Activated naive CD4-positive, alpha-beta T cell treated with anti-CD3 and anti-CD28 coated beads for 36 hours (primary cell): ENCODE measurements around the gene SIX3. TPM values are rescaled to one million over a fixed set of nuclear protein-coding genes. Genes with fewer than 3 reads are reported as not detected.

Source experiments
- CTCF ChIA-PET: fragments of 350-600 bp; sonication (Branson Sonifier 250); formaldehyde crosslinking; loops from one replicate; lab custom pipeline; 2021; ENCODE audit warnings: antibody characterized with exemption; lab: Charles Lee
- DNase-seq: peaks from one replicate; pipeline ENCODE4 v3.0.0-alpha.2; 2020
- H3K27ac Mint-ChIP-seq: one replicate; pipeline ENCODE4 v1.8.0; 2021; ENCODE audit warnings: mild to moderate bottlenecking, mixed read lengths
- H3K27me3 Mint-ChIP-seq: one replicate; pipeline ENCODE4 v1.8.0; 2021; ENCODE audit warnings: low read depth, mixed read lengths
- H3K36me3 Mint-ChIP-seq: one replicate; pipeline ENCODE4 v1.8.0; 2021; ENCODE audit warnings: low read depth, mixed read lengths
- H3K4me1 Mint-ChIP-seq: one replicate; pipeline ENCODE4 v1.8.0; 2021; ENCODE audit warnings: low read depth, mixed read lengths
- H3K4me3 Mint-ChIP-seq: one replicate; pipeline ENCODE4 v1.8.0; 2021; ENCODE audit warnings: mild to moderate bottlenecking, moderate library complexity, mixed read lengths
- H3K9me3 Mint-ChIP-seq: one replicate; pipeline ENCODE4 v1.8.0; 2021; ENCODE audit warnings: mixed read lengths
- intact Hi-C: fragments of 100-400 bp; cut with micrococcal nuclease; formaldehyde crosslinking; loops from one replicate; pipeline ENCODE4 v1.15.1; 2023
- total RNA-seq, 2 experiments: library from RNA; stranded (reverse); gene quantifications; one replicate each; pipeline ENCODE4 v1.2.3, GENCODE V29; 2021

The SIX3 gene
- total RNA-seq, 2 experiments from 2014 or later = not detected

DNA sequence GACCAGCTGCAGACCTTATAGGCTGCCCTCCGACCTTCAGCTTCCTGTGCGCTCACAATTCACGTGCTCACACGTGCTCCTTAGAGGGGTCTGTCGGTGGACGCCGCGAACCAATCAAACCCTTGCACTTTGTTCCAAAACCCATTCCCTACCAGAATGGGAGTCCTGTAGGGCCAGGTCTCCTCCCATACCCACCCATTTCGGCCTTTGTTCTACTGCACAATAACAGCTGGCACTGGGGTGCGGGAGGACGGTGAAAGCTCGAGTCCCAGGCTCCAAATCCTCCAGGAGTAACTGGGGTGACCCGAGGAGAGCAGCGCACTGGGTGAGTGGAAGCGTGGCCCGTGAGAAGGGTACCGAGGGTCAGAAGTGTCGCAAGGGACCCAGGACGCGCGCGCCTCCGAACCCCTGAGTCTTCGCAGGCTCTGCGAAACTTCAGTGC, 13.0 kb downstream of the SIX3 start:
- intact Hi-C loops = loop anchor here (2.0 to 10.0 kb wide), 3 partner anchors 392 to 1080 kb away; no protein-coding TSS in a partner anchor
- CTCF ChIA-PET = interaction anchor here (0.8 to 4.4 kb wide), 15 partner anchors 16 to 865 kb away, joined by 3 to 42 read pairs (median 6); partner anchors contain the start of gene SIX2
- Mint-ChIP-seq H3K4me1 (peaks cover 21% of the 10 kb centered on the region), H3K9me3 (no peaks in the 10 kb centered on the region), H3K27me3 (peaks cover 62% of the 10 kb centered on the region), H3K36me3 (no peaks in the 10 kb centered on the region), H3K27ac (no peak overlapping the region), H3K4me3 (no peak overlapping the region)
- no peak for DNase-seq

DNA sequence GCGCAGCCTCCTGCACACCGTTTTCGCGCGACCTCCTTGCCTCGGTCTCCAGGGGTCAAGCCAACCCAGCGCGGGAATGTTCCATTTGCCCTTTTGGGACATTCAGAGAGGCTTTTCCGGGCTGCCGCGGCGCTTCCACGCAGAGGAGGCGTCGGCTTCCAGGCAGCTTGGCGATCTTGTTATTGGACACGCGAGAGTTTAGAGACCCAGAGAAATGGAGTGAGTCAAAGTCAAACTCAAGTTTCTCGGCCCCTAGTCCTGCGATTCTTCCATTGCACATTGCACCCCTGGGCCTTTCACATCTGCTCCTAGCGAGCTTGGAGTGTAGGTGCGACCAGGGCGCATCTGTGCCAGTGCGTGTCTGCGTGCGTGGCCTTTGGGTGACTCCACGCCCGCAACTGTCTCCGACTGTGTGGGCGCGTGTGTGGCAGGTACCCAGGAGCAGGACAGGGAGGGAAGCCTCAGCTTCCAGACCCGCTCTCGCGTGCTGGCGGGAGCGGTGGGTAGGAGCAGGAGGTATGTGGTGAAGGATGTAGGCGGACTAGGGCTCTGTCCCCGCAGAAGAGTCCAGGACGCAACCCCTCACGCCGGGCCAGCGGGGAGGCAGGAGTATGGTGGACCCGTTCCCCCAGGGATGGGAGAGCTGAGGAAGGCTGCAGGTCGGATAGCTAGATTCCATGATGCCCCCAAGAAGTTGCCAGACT, 13.5 kb downstream of the SIX3 start:
- H3K27ac Mint-ChIP-seq = no peak overlapping the region
- no peaks in the 10 kb centered on the region for H3K36me3 Mint-ChIP-seq
- peaks cover 21% of the 10 kb centered on the region for H3K4me1 Mint-ChIP-seq
- peak overlapping the region; percentile 36 for H3K4me3 Mint-ChIP-seq
- no peak for DNase-seq
- CTCF ChIA-PET = interaction anchor here (0.8 to 4.4 kb wide), 26 partner anchors 8 to 911 kb away, joined by 3 to 42 read pairs (median 4); partner anchors contain the start of gene SIX2
- H3K27me3 Mint-ChIP-seq = peaks cover 61% of the 10 kb centered on the region
- no peaks in the 10 kb centered on the region for H3K9me3 Mint-ChIP-seq
- intact Hi-C loops = loop anchor here (1.0 to 10.0 kb wide), 7 partner anchors 393 to 1080 kb away; no protein-coding TSS in a partner anchor

DNA sequence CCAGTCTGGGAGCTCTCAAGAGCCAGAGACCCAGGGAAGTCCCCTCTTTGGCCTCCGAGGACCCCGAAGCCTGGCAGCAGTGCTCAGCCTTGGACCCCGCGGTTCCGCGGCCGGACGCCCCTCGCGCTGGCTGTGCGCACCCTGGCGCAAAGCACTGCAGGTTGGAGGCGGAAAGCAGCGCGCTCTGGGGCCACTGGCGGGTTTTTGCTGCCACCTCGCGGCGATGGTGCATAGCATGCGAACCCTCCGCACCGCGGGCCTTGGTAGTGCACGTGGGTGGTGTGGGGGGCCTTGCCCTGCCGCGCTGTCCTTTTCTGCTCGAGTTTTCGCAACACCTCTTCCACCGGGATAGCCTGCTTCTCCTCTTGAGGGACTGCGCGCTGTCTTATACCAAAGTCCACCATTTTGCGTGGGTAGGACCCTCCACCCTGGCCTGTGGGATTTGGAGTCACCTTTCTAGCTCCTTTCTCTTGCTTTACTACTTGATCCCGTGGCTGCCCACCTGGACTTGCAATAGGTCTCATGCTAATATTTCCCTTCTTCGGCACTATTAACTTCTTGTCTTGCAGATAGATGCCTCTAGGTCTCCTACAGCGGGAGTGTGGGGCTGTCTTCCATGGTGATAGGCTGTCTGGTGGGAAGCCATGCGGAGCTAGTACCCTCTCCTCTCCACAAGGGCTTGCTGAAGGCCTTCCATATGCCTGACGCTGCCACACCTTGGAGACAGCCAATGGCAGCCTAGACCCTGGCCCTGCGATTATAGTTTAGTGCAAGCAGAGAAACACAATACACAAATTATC, 14.3 kb downstream of the SIX3 start:
- peaks cover 54% of the 10 kb centered on the region for H3K27me3 Mint-ChIP-seq
- intact Hi-C loops = loop anchor here (1.0 to 10.0 kb wide), 6 partner anchors 476 to 1081 kb away; no protein-coding TSS in a partner anchor
- DNase-seq = peak; percentile 87
- peaks cover 18% of the 10 kb centered on the region for H3K4me1 Mint-ChIP-seq
- H3K4me3 Mint-ChIP-seq = no peak overlapping the region
- no peak overlapping the region for H3K27ac Mint-ChIP-seq
- no peaks in the 10 kb centered on the region for H3K36me3 Mint-ChIP-seq
- CTCF ChIA-PET = interaction anchor here (0.7 to 4.4 kb wide), 29 partner anchors 8 to 912 kb away, joined by 3 to 42 read pairs (median 4); no protein-coding TSS in a partner anchor
- H3K9me3 Mint-ChIP-seq = no peaks in the 10 kb centered on the region

DNA sequence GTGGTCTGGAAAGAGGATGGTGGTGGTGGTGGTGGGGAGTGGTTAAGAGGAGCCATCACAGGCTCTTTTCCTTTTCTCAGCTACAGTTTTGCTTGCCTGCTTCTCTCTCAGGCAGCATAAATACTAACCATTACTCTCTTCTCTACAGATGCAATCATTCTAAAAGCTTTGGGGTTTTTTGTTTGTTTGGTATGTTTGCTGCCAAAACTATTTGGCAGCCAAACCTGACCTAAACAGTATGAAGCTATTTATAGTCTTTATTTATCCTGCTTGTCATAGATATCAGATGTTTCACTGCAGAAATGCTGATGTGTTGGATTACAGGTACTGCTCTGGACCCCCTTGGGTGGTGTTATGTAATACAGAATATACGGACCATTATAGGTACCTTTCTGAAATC, 15.3 kb downstream of the SIX3 start:
- Mint-ChIP-seq H3K4me1 (peaks cover 16% of the 10 kb centered on the region), H3K4me3 (no peak overlapping the region), H3K27ac (no peak overlapping the region), H3K9me3 (no peaks in the 10 kb centered on the region), H3K27me3 (peaks cover 46% of the 10 kb centered on the region), H3K36me3 (no peaks in the 10 kb centered on the region)
- CTCF ChIA-PET = interaction anchor here (0.6 to 4.4 kb wide), 10 partner anchors 13 to 913 kb away, joined by 3 to 42 read pairs (median 8); no protein-coding TSS in a partner anchor
- intact Hi-C loops = loop anchor here (10.0 kb wide), 1 partner anchor 1082 kb away; no protein-coding TSS in a partner anchor
- DNase-seq = no peak

DNA sequence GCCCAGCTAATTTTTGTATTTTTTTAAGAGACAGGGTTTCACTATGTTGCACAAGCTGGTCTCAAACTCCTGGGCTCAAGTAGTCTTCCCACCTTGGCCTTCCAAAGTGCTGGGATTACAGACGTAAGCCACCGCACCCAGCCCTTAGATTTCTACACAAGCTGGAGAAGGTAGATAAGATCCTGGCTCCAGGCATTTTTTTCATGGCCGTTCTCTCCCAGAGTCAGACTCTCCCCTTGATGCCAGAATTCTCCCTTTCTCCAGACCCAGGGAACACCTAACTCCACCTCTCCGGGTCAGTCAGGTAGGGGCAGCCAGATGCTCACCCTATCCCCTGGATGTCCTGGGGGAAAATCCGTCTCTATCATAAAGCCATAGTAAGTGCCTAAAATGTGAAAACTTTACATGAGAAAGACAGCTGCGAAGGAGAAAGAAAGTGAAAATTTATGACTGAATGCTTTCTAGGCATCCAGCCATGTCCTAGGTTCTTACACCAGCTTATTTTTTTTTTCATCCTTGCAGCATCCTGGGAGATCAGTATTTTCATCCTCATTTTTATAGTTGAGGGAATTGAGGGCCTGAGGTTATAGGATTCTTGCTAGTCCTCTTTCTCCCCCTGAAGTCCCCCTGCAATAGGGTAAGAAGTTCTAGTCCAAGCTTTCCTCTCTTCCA, 16.3 kb downstream of the SIX3 start:
- H3K9me3 Mint-ChIP-seq = no peaks in the 10 kb centered on the region
- H3K27ac Mint-ChIP-seq = no peak overlapping the region
- CTCF ChIA-PET = interaction anchor here (1.2 to 4.4 kb wide), 4 partner anchors 8 to 564 kb away, joined by 3 to 42 read pairs (median 16); no protein-coding TSS in a partner anchor
- no peaks in the 10 kb centered on the region for H3K36me3 Mint-ChIP-seq
- DNase-seq = no peak
- intact Hi-C loops = loop anchor here (10.0 kb wide), 1 partner anchor 1083 kb away; no protein-coding TSS in a partner anchor
- no peak overlapping the region for H3K4me3 Mint-ChIP-seq
- H3K27me3 Mint-ChIP-seq = peaks cover 42% of the 10 kb centered on the region
- H3K4me1 Mint-ChIP-seq = peaks cover 14% of the 10 kb centered on the region

DNA sequence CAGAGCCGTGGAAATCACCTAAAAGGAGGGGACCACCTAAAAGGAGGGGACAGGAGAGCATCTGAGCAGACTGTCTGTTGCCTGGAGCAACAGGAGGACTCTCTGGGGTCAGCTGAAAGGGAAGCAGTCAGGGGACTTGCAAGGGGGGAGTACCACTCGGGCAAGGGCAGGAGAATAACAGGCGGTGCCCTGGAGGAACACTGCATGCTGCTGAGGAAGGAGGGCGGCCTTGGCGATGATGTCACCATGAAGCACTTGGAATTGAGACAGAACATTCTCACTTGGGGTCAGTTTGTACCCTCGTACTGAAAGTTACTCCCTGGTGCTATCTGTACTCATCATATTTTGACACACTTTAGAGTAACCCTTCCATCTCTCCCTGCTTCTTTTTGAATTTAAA, 18.4 kb downstream of the SIX3 start:
- Mint-ChIP-seq H3K4me1 (peaks cover 5% of the 10 kb centered on the region), H3K27me3 (peaks cover 31% of the 10 kb centered on the region)

DNA sequence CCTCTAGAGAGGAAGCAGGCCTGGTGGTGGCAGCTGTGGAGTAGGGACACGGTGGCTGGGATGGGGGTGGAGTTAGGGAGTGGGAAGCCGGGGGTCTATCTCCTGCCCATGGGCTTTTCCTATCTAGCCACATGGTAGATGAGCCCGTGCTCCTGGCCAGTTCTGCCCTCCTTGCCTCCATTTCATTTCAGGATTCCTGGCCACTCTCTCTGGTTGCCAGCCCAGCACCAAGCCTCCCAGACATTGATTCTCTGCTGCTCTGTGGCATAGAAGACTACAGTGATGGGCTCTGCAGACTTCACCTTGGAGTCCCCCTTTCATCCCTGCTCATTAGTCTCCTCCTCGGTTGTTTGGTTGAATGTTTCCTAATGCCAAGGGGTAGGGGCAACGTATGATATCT, 19.4 kb downstream of the SIX3 start:
- no peak overlapping the region for H3K27ac Mint-ChIP-seq
- no peak overlapping the region for H3K4me3 Mint-ChIP-seq
- no peak for DNase-seq
- no peaks in the 10 kb centered on the region for H3K36me3 Mint-ChIP-seq
- intact Hi-C loops = no loop called here
- peaks cover 29% of the 10 kb centered on the region for H3K27me3 Mint-ChIP-seq
- CTCF ChIA-PET = interaction anchor here (0.6 kb wide), 1 partner anchor 26 kb away, joined by 3 read pairs; no protein-coding TSS in a partner anchor
- H3K4me1 Mint-ChIP-seq = no peaks in the 10 kb centered on the region
- H3K9me3 Mint-ChIP-seq = no peaks in the 10 kb centered on the region

More for the DNA sequence above, 18.4 kb downstream of the SIX3 start:
- H3K27ac Mint-ChIP-seq = no peak overlapping the region
- H3K4me3 Mint-ChIP-seq = no peak overlapping the region
- CTCF ChIA-PET = interaction anchor here (1.1 kb wide), 1 partner anchor 14 kb away, joined by 3 read pairs; no protein-coding TSS in a partner anchor
- DNase-seq = no peak
- H3K36me3 Mint-ChIP-seq = no peaks in the 10 kb centered on the region
- intact Hi-C loops = loop anchor here (10.0 kb wide), 1 partner anchor 1085 kb away; no protein-coding TSS in a partner anchor
- no peaks in the 10 kb centered on the region for H3K9me3 Mint-ChIP-seq

DNA sequence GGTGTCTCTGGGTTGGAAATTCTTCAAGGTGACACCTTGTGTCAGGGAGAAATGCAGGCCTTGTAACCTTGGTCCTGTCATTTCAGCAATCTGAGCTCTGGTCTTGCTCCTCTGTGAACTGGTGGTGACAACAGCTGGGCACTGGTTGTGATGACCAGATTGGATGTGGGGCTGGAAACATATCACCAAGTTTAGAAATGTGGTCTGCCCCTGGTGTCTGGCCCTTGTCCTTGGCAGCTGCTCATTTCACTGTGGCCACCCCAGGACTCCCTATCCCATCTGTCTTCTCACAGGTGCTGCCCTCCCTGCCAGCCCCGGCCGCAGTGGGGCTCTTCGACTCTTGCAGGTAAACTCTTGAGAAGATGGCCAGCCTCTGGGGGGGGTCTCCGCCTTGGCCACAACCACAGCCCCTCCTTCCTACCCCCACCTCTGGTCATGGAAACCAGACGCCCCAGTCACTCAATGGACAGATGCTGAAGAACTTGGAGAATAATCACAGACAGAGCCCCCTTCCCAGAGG, 20.7 kb downstream of the SIX3 start:
- no peaks in the 10 kb centered on the region for H3K4me1 Mint-ChIP-seq
- CTCF ChIA-PET = no interaction called here
- H3K27me3 Mint-ChIP-seq = peaks cover 24% of the 10 kb centered on the region

DNA sequence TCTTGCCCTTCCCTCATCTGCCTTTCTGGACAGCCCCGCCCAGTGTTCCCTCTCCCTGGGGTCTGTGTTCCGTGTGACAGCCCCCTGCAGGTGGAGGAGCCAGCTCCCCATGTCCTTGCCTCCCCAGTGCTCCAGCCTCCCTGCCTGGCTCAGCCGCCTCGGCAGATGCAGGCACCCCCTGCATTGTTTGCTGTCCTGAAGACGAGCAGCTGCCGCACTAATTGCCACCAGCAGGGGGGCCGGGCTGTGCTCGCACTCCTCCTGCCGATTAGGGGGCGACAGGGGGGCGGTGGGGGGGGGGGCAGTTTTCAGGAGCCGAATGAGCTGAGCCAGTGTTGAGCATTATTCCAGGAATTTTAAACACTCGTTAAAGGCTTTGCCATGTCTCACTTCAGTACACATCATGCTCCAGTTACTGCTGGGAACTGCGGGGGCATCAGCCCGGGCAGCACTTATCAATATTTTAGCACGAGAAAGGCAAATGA, 23.3 kb downstream of the SIX3 start:
- H3K27ac Mint-ChIP-seq = no peak overlapping the region
- no peaks in the 10 kb centered on the region for H3K36me3 Mint-ChIP-seq
- intact Hi-C loops = no loop called here
- H3K4me1 Mint-ChIP-seq = no peaks in the 10 kb centered on the region
- peaks cover 20% of the 10 kb centered on the region for H3K27me3 Mint-ChIP-seq
- no peaks in the 10 kb centered on the region for H3K9me3 Mint-ChIP-seq
- CTCF ChIA-PET = interaction anchor here (0.7 to 1.1 kb wide), 2 partner anchors 17 to 390 kb away, joined by 3 to 4 read pairs; no protein-coding TSS in a partner anchor
- DNase-seq = no peak
- no peak overlapping the region for H3K4me3 Mint-ChIP-seq

More for the DNA sequence above, 20.7 kb downstream of the SIX3 start:
- no peaks in the 10 kb centered on the region for H3K9me3 Mint-ChIP-seq
- no peaks in the 10 kb centered on the region for H3K36me3 Mint-ChIP-seq
- intact Hi-C loops = no loop called here
- DNase-seq = no peak
- no peak overlapping the region for H3K4me3 Mint-ChIP-seq
- H3K27ac Mint-ChIP-seq = no peak overlapping the region

DNA sequence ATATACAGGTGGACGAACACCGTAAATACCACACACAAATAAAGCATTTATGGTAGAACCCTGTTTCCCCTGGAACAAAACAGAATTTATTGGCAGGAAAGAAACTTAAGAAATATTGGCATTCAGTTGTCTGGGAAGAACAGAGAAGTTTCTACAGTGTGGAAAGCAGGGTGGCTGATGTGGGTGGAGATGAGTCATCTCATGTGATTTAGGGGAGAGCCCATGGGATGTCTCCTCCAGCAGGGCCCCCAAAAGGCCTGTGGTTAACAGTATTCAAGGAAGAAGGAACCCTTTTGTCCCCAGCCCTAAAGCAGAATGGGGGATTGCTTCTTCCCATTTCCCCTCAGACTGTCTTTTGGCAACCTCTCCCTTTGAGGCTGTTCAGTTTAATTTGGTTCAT, 24.2 kb downstream of the SIX3 start:
- H3K36me3 Mint-ChIP-seq = no peaks in the 10 kb centered on the region
- H3K27me3 Mint-ChIP-seq = peaks cover 22% of the 10 kb centered on the region
- H3K9me3 Mint-ChIP-seq = no peaks in the 10 kb centered on the region
- intact Hi-C loops = no loop called here
- H3K4me1 Mint-ChIP-seq = no peaks in the 10 kb centered on the region
- DNase-seq = no peak
- CTCF ChIA-PET = no interaction called here
- no peak overlapping the region for H3K4me3 Mint-ChIP-seq
- H3K27ac Mint-ChIP-seq = no peak overlapping the region

DNA sequence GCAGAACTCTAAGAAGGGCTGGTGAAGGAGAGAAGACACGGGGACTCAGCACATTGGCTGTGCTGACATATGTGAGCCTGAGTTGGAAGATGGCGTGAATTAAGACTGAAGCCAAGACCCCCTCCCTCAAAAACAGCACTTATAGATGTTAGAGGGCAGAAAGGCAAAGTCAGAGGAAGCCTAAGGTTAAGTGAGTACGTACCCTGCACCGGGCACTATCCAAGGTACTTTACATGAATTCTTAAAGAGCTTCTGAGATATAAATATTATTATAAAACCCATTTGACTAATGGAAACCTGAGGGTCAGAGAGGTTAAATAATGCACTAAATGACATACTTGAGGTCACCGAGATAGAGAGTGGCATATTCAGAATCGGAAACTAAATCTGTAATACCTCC, 25.6 kb downstream of the SIX3 start:
- DNase-seq = no peak
- Mint-ChIP-seq H3K4me3 (no peak overlapping the region), H3K27ac (no peak overlapping the region), H3K4me1 (no peaks in the 10 kb centered on the region), H3K27me3 (peaks cover 22% of the 10 kb centered on the region), H3K9me3 (no peaks in the 10 kb centered on the region), H3K36me3 (no peaks in the 10 kb centered on the region)
- intact Hi-C loops = no loop called here
- CTCF ChIA-PET = no interaction called here
